H9 (cell line): ENCODE results near the gene WASF3. TPM values are rescaled to one million over a fixed set of nuclear protein-coding genes. Genes with fewer than 3 reads are reported as not detected.

Source experiments
- DNase-seq: peaks from one replicate; pipeline ENCODE4 v3.0.0-alpha.2; 2017
- H2AFZ ChIP-seq: one replicate; pipeline ENCODE4 v1.6.1; 2013; ENCODE audit warnings: mild to moderate bottlenecking, low read length, control low read depth, moderate library complexity
- H2AK5ac ChIP-seq: 2 replicates; pipeline ENCODE4 v1.6.1; 2013; ENCODE audit warnings: low read length, control low read depth, mixed read lengths; ENCODE audit not compliant: insufficient read length
- H2BK120ac ChIP-seq: one replicate; pipeline ENCODE4 v1.6.1; 2013; ENCODE audit warnings: low read depth, mild to moderate bottlenecking, low read length, control low read depth, inconsistent platforms; ENCODE audit not compliant: poor library complexity, severe bottlenecking
- H2BK12ac ChIP-seq: 2 replicates; pipeline ENCODE4 v1.6.1; 2013; ENCODE audit warnings: low read length, control low read depth, mixed read lengths, low read depth; ENCODE audit not compliant: insufficient read length
- H2BK15ac ChIP-seq: 2 replicates; pipeline ENCODE4 v1.6.1; 2013; ENCODE audit warnings: low read depth, low read length, control low read depth
- H2BK20ac ChIP-seq: one replicate; pipeline ENCODE4 v1.6.1; 2013; ENCODE audit warnings: low read depth, mild to moderate bottlenecking, low read length, control low read depth, inconsistent platforms; ENCODE audit not compliant: poor library complexity, severe bottlenecking
- H2BK5ac ChIP-seq: 2 replicates; pipeline ENCODE4 v1.6.1; 2013; ENCODE audit warnings: low read length, control low read depth, mixed read lengths; ENCODE audit not compliant: insufficient read length
- H3K14ac ChIP-seq: 2 replicates; pipeline ENCODE4 v1.6.1; 2013; ENCODE audit warnings: low read length, control low read depth; ENCODE audit not compliant: insufficient read depth
- H3K18ac ChIP-seq: 2 replicates; pipeline ENCODE4 v1.6.1; 2013; ENCODE audit warnings: low read depth, mild to moderate bottlenecking, mixed read lengths, low read length, control low read depth; ENCODE audit not compliant: insufficient read length
- H3K23ac ChIP-seq: 2 replicates; pipeline ENCODE4 v1.6.1; 2013; ENCODE audit warnings: low read length, control low read depth, mixed read lengths, low read depth; ENCODE audit not compliant: insufficient read length
- H3K23me2 ChIP-seq: 2 replicates; pipeline ENCODE4 v1.6.1; 2013; ENCODE audit warnings: low read depth, mild to moderate bottlenecking, mixed read lengths, low read length, control low read depth; ENCODE audit not compliant: insufficient read length, poor library complexity, severe bottlenecking
- H3K27ac ChIP-seq: 2 replicates; pipeline ENCODE4 v1.5.1; 2013; ENCODE audit warnings: low read length, control low read depth, mixed read lengths, low read depth; ENCODE audit not compliant: insufficient read length
- H3K27me3 ChIP-seq: 2 replicates; pipeline ENCODE4 v1.6.1; 2013; ENCODE audit warnings: low read length, control low read depth, inconsistent platforms; ENCODE audit not compliant: insufficient read depth
- H3K4ac ChIP-seq: 2 replicates; pipeline ENCODE4 v1.6.1; 2013; ENCODE audit warnings: low read depth, mild to moderate bottlenecking, control low read depth, inconsistent platforms, low read length, moderate library complexity
- H3K4me1 ChIP-seq: 2 replicates; pipeline ENCODE4 v1.6.1; 2013; ENCODE audit warnings: low read length, control low read depth, inconsistent platforms; ENCODE audit not compliant: insufficient read depth
- H3K4me2 ChIP-seq: 2 replicates; pipeline ENCODE4 v1.6.1; 2013; ENCODE audit warnings: low read length, control low read depth, mixed read lengths; ENCODE audit not compliant: insufficient read length, insufficient read depth
- H3K56ac ChIP-seq: 2 replicates; pipeline ENCODE4 v1.6.1; 2013; ENCODE audit warnings: low read depth, mild to moderate bottlenecking, mixed read lengths, low read length, control low read depth; ENCODE audit not compliant: insufficient read length
- H3K79me1 ChIP-seq: 2 replicates; pipeline ENCODE4 v1.6.1; 2013; ENCODE audit warnings: low read depth, mild to moderate bottlenecking, moderate library complexity, low read length, control low read depth, inconsistent platforms; ENCODE audit not compliant: insufficient read depth, poor library complexity, severe bottlenecking
- H3K79me2 ChIP-seq: 2 replicates; pipeline ENCODE4 v1.6.1; 2013; ENCODE audit warnings: low read length, control low read depth, inconsistent platforms; ENCODE audit not compliant: insufficient read depth
- H3K9ac ChIP-seq: 2 replicates; pipeline ENCODE4 v1.6.1; 2013; ENCODE audit warnings: low read length, control low read depth, mixed read lengths; ENCODE audit not compliant: insufficient read length; ENCODE audit errors: extremely low read depth
- H3K9me3 ChIP-seq: one replicate; pipeline ENCODE4 v1.6.1; 2013; ENCODE audit warnings: low read depth, low read length, inconsistent platforms; ENCODE audit not compliant: control insufficient read depth
- H3T11ph ChIP-seq: one replicate; pipeline ENCODE4 v1.6.1; 2013; ENCODE audit warnings: mild to moderate bottlenecking, low read length, control low read depth, inconsistent platforms
- H4K20me1 ChIP-seq: one replicate; pipeline ENCODE4 v1.6.1; 2013; ENCODE audit not compliant: control insufficient read depth, insufficient read length, insufficient read depth
- H4K5ac ChIP-seq: 2 replicates; pipeline ENCODE4 v1.6.1; 2013; ENCODE audit warnings: low read depth, mild to moderate bottlenecking, mixed read lengths, low read length, control low read depth; ENCODE audit not compliant: insufficient read length
- H4K8ac ChIP-seq: replicated peaks from 2 replicates; pipeline ENCODE4 v1.6.1; 2013; ENCODE audit warnings: low read length, control low read depth, mixed read lengths, low read depth; ENCODE audit not compliant: insufficient read length
- H4K91ac ChIP-seq: 2 replicates; pipeline ENCODE4 v1.6.1; 2013; ENCODE audit warnings: low read depth, mild to moderate bottlenecking, moderate library complexity, mixed read lengths, low read length, control low read depth; ENCODE audit not compliant: insufficient read length
- H3K27ac Mint-ChIP-seq, 3 experiments: 2 replicates in 2 of 3; 3 replicates in 1 of 3; pipeline ENCODE4 v1.8.0; 2020 to 2021; ENCODE audit warnings: mixed read lengths in 3 of 3, mild to moderate bottlenecking in 1 of 3, moderate library complexity in 1 of 3
- H3K27me3 Mint-ChIP-seq: 2 replicates; pipeline ENCODE4 v1.8.0; 2021; ENCODE audit warnings: low read depth, mild to moderate bottlenecking, moderate library complexity, mixed read lengths
- H3K36me3 Mint-ChIP-seq, 3 experiments: 2 replicates in 2 of 3; 3 replicates in 1 of 3; pipeline ENCODE4 v1.8.0; 2020 to 2021; ENCODE audit warnings: low read depth in 3 of 3, mixed read lengths in 3 of 3; ENCODE audit not compliant: insufficient read depth in 1 of 3
- H3K4me1 Mint-ChIP-seq, 2 experiments: 2 replicates each; pipeline ENCODE4 v1.8.0; 2020; ENCODE audit warnings: mixed read lengths in 2 of 2
- H3K4me3 Mint-ChIP-seq, 2 experiments: 2 replicates in 1 of 2; 3 replicates in 1 of 2; pipeline ENCODE4 v1.8.0; 2020 to 2021; ENCODE audit warnings: mild to moderate bottlenecking in 2 of 2, mixed read lengths in 2 of 2, moderate library complexity in 1 of 2
- H3K9me3 Mint-ChIP-seq, 2 experiments: 2 replicates in 1 of 2; 3 replicates in 1 of 2; pipeline ENCODE4 v1.8.0; 2020; ENCODE audit warnings: mild to moderate bottlenecking in 2 of 2, mixed read lengths in 2 of 2, moderate library complexity in 1 of 2
- CTCF ChIP-seq: fragments of 200-600 bp; sonication (generic); conservative IDR thresholded peaks from 3 replicates; pipeline ENCODE4 v1.8.0; 2021; ENCODE audit warnings: antibody characterized with exemption, mild to moderate bottlenecking
- WGBS: extraction: QIAGEN DNeasy Blood & Tissue Kit; methylation state at CpG from one replicate; pipeline ENCODE4 v1.1.7; 2013; ENCODE audit warnings: missing lambda C conversion rate, low lambda C conversion rate, mixed read lengths; ENCODE audit not compliant: insufficient read length; ENCODE audit errors: extremely low coverage; 5-methylcytosine and 5-hydroxymethylcytosine counted together
- total RNA-seq: library from RNA; stranded (reverse); gene quantifications from 2 replicates; pipeline ENCODE4 v1.2.1, GENCODE V29; 2021

Gene WASF3
- total RNA-seq, 1 experiment from 2014 or later, result 22.2 TPM

- no peak overlapping the region for H3K4me3 Mint-ChIP-seq
Measured at GRCh38 chr13:26695360-26695705, 137.8 kb downstream of the WASF3 start.

More at GRCh38 chr13:26695360-26695705, 137.8 kb downstream of the WASF3 start:
- H2AK5ac ChIP-seq, result no peak overlapping the region
- H2BK15ac ChIP-seq, result no peak overlapping the region
- no peaks in the 10 kb centered on the region for H4K20me1 ChIP-seq
- no peak for DNase-seq
- H3K18ac ChIP-seq, result no peak overlapping the region
- no peak overlapping the region for H3K27ac ChIP-seq
- no peak overlapping the region for H3K23ac ChIP-seq
- no peak overlapping the region for H4K5ac ChIP-seq
- H2BK20ac ChIP-seq, result no peak overlapping the region
- WGBS, result no CpG with 5 or more reads among the region's 9 CpGs
- no peaks in the 10 kb centered on the region for H3K79me2 ChIP-seq
- no peak overlapping the region for H2BK12ac ChIP-seq
- H2AFZ ChIP-seq, result no peak overlapping the region
- no peaks in the 10 kb centered on the region; a peak in 1 of 5 replicates for H3K9me3 Mint-ChIP-seq
- H4K8ac ChIP-seq, result no peak overlapping the region
- H3K27me3 ChIP-seq, result no peaks in the 10 kb centered on the region
- H3T11ph ChIP-seq, result no peak overlapping the region
- H3K27me3 Mint-ChIP-seq, result peaks cover 15% of the 10 kb centered on the region
- no peak overlapping the region for H3K27ac Mint-ChIP-seq
- H2BK120ac ChIP-seq, result no peak overlapping the region
- H3K4ac ChIP-seq, result no peak overlapping the region
- H3K79me1 ChIP-seq, result no peaks in the 10 kb centered on the region
- no peak overlapping the region for H3K56ac ChIP-seq
- peaks cover 14 to 17% of the 10 kb centered on the region in 2 experiments for H3K4me1 Mint-ChIP-seq
- no peak overlapping the region for H3K4me2 ChIP-seq
- peaks cover 0 to 4% (median 0%) of the 10 kb centered on the region in 3 experiments; a peak in 4 of 7 replicates for H3K36me3 Mint-ChIP-seq
- H3K4me1 ChIP-seq, result no peaks in the 10 kb centered on the region
- no peak overlapping the region for H4K91ac ChIP-seq
- H3K23me2 ChIP-seq, result no peaks in the 10 kb centered on the region
- H3K9ac ChIP-seq, result no peak overlapping the region
- no peaks in the 10 kb centered on the region for H3K9me3 ChIP-seq
- no peak for TF ChIP-seq CTCF
- no peak overlapping the region for H2BK5ac ChIP-seq
- no peak overlapping the region; the same call in 1 of the 2 replicates for H3K14ac ChIP-seq
